GM23248 (cell line): ENCODE results near the gene ATP6V1G3.

Experiments
- EZH2 ChIP-seq: fragments of 200-600 bp; sonication (generic); IDR thresholded peaks from 2 replicates; pipeline ENCODE4 v1.6.1; 2018; ENCODE audit warnings: antibody characterized with exemption, mild to moderate bottlenecking; ENCODE audit not compliant: insufficient read depth, poor library complexity, severe bottlenecking
- EZH2phosphoT487 ChIP-seq: fragments of 200-600 bp; sonication (generic); IDR thresholded peaks from 2 replicates; pipeline ENCODE4 v1.6.1; 2018; ENCODE audit warnings: antibody characterized with exemption, moderate library complexity, mild to moderate bottlenecking, low read depth; ENCODE audit not compliant: insufficient read depth

GRCh38 chr1:198538579-198539364 lies 1.7 kb downstream of the ATP6V1G3 start:
- TF ChIP-seq EZH2 (no peak), EZH2phosphoT487 (no peak)
